ENCODE measurements around the gene ALK. TPM values are rescaled to one million over a fixed set of nuclear protein-coding genes. Genes with fewer than 3 reads are reported as not detected.

ALK gene
- total RNA-seq, 1 experiment from 2014 or later = not detected

DNA sequence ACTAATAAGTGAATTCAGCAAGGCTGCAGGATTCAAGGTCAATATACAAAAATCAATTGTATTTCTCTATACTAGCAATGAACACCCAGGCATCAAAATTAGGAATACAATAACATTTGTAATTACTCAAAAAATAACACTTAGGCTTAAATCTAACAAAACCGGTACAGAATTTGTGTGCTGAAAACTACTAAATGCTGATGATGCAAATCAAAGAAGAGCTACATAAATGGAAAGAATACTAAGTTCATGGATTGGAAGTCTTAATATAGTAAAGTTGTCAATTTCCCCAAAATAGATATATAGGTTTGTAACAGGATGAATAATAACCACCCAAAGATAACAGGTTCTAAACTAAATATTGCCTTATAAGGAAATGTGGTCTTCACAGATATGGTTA is 286.5 kb downstream of the ALK start:
- Mint-ChIP-seq H3K27ac (no peak overlapping the region), H3K4me3 (no peak overlapping the region), H3K9me3 (no peaks in the 10 kb centered on the region), H3K36me3 (ENCODE audit: insufficient read depth in 1 of 3, low read depth in 3 of 3) (no peaks in the 10 kb centered on the region), H3K4me1 (peaks cover 0 to 6% of the 10 kb centered on the region in 2 experiments; a peak in 1 of 4 replicates), H3K27me3 (ENCODE audit: low read depth) (no peaks in the 10 kb centered on the region)
- Histone ChIP-seq H2AK5ac (ENCODE audit: insufficient read length, low read length) (no peak overlapping the region), H2BK120ac (ENCODE audit: low read depth, low read length, poor library complexity, severe bottlenecking) (no peak overlapping the region), H2BK15ac (ENCODE audit: low read depth, low read length) (no peak overlapping the region), H4K91ac (ENCODE audit: insufficient read length, low read depth, low read length) (no peak overlapping the region), H3K4ac (ENCODE audit: low read depth, low read length) (no peak overlapping the region), H3K4me2 (ENCODE audit: insufficient read depth, insufficient read length, low read length) (no peak overlapping the region), H2BK20ac (ENCODE audit: low read depth, low read length, poor library complexity, severe bottlenecking) (no peak overlapping the region), H2BK5ac (ENCODE audit: insufficient read length, low read length) (no peak overlapping the region), H2AFZ (ENCODE audit: low read length) (no peak overlapping the region), H3K14ac (ENCODE audit: insufficient read depth, low read length) (no peak overlapping the region), H3K9me3 (ENCODE audit: control insufficient read depth, low read depth, low read length) (no peaks in the 10 kb centered on the region), H3K56ac (ENCODE audit: insufficient read length, low read depth, low read length) (no peak overlapping the region), H3K4me1 (ENCODE audit: insufficient read depth, low read length) (no peaks in the 10 kb centered on the region), H4K5ac (ENCODE audit: insufficient read length, low read depth, low read length) (no peak overlapping the region), H3T11ph (ENCODE audit: low read length) (no peak overlapping the region), H3K79me2 (ENCODE audit: insufficient read depth, low read length) (no peaks in the 10 kb centered on the region), H3K27ac (ENCODE audit: insufficient read length, low read depth, low read length) (no peak overlapping the region), H3K18ac (ENCODE audit: insufficient read length, low read depth, low read length) (no peak overlapping the region), H3K27me3 (ENCODE audit: insufficient read depth, low read length) (no peaks in the 10 kb centered on the region), H2BK12ac (ENCODE audit: insufficient read length, low read depth, low read length) (no peak overlapping the region), H3K79me1 (ENCODE audit: insufficient read depth, low read depth, low read length, poor library complexity, severe bottlenecking) (no peaks in the 10 kb centered on the region), H3K9ac (ENCODE audit: extremely low read depth, insufficient read length, low read length) (no peak overlapping the region), H4K8ac (replicated peaks; ENCODE audit: insufficient read length, low read depth, low read length) (no peak overlapping the region), H3K23me2 (ENCODE audit: insufficient read length, low read depth, low read length, poor library complexity, severe bottlenecking) (no peaks in the 10 kb centered on the region), H3K23ac (ENCODE audit: insufficient read length, low read depth, low read length) (no peak overlapping the region), H4K20me1 (ENCODE audit: control insufficient read depth, insufficient read depth, insufficient read length) (no peaks in the 10 kb centered on the region)
- no peak for DNase-seq
- TF ChIP-seq, protein P1, sequence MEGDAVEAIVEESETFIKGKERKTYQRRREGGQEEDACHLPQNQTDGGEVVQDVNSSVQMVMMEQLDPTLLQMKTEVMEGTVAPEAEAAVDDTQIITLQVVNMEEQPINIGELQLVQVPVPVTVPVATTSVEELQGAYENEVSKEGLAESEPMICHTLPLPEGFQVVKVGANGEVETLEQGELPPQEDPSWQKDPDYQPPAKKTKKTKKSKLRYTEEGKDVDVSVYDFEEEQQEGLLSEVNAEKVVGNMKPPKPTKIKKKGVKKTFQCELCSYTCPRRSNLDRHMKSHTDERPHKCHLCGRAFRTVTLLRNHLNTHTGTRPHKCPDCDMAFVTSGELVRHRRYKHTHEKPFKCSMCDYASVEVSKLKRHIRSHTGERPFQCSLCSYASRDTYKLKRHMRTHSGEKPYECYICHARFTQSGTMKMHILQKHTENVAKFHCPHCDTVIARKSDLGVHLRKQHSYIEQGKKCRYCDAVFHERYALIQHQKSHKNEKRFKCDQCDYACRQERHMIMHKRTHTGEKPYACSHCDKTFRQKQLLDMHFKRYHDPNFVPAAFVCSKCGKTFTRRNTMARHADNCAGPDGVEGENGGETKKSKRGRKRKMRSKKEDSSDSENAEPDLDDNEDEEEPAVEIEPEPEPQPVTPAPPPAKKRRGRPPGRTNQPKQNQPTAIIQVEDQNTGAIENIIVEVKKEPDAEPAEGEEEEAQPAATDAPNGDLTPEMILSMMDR (conservative IDR thresholded peaks at IDR 0.05) = no peak
- no CpG with 5 or more reads among the region's 1 CpG for WGBS (ENCODE audit: extremely low coverage, insufficient read length, low lambda C conversion rate)
